Activated T-helper 17 cell treated with anti-CD3 and anti-CD28 coated beads, Interleukin-2, amount 50 U/mL, for 72 hours (primary cell): ENCODE measurements around the gene UTP14A. TPM values are rescaled to one million over a fixed set of nuclear protein-coding genes. Genes with fewer than 3 reads are reported as not detected.

ENCODE experiments used
- ATAC-seq: fragments of 150-1000 bp; cut with Tn5 transposase; replicated peaks from 2 replicates; pipeline ENCODE4 v1.10.0; 2021; ENCODE audit warnings: mild to moderate bottlenecking, moderate library complexity
- H3K27ac Mint-ChIP-seq: one replicate; pipeline ENCODE4 v1.8.0; 2022; ENCODE audit warnings: mixed read lengths
- H3K27me3 Mint-ChIP-seq: one replicate; pipeline ENCODE4 v1.8.0; 2022; ENCODE audit warnings: mixed read lengths
- H3K36me3 Mint-ChIP-seq: one replicate; pipeline ENCODE4 v1.8.0; 2022; ENCODE audit warnings: low read depth, mild to moderate bottlenecking, mixed read lengths
- H3K4me1 Mint-ChIP-seq: one replicate; pipeline ENCODE4 v1.8.0; 2022; ENCODE audit warnings: mixed read lengths
- H3K4me3 Mint-ChIP-seq: one replicate; pipeline ENCODE4 v1.8.0; 2022; ENCODE audit warnings: mild to moderate bottlenecking, mixed read lengths
- H3K9me3 Mint-ChIP-seq: one replicate; pipeline ENCODE4 v1.8.0; 2022; ENCODE audit warnings: mixed read lengths
- total RNA-seq, 2 donors: library from RNA; stranded (reverse); gene quantifications; one replicate each; pipeline ENCODE4 v1.2.3, GENCODE V29; 2022

UTP14A gene
- total RNA-seq, 2 donors from 2014 or later: 16.8 to 33.3 TPM

DNA sequence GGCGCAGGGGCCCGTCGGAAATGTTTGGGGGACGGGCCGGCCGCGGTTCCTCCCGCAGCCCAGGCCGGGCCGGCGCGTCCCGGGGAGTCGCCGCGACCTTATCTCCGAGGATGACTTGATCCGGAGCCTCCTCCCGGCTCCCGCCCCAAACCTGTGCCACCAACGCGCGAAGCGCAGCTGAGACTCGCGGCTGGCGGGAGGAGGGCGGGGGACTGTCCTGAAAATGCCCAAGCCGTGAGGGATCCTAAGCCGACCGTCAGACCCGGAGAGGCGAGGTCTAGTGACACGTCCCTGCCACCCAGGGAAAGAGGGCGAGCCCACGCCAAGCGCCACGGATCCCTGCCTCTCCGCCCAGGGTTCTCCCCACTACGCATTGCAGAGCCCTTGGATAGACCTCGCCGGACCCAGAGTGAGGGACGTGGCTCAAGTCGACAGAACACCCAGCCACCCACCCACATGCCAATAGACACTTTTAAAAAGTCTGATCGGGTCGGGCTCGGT lies 26.9 kb downstream of the UTP14A start:
- no peaks in the 10 kb centered on the region for H3K27me3 Mint-ChIP-seq
- peak overlapping the region; percentile 52 for H3K4me3 Mint-ChIP-seq
- H3K36me3 Mint-ChIP-seq: peaks cover 13% of the 10 kb centered on the region
- no peak overlapping the region for H3K27ac Mint-ChIP-seq
- H3K9me3 Mint-ChIP-seq: no peaks in the 10 kb centered on the region
- ATAC-seq: peak; percentile 5
- H3K4me1 Mint-ChIP-seq: no peaks in the 10 kb centered on the region

DNA sequence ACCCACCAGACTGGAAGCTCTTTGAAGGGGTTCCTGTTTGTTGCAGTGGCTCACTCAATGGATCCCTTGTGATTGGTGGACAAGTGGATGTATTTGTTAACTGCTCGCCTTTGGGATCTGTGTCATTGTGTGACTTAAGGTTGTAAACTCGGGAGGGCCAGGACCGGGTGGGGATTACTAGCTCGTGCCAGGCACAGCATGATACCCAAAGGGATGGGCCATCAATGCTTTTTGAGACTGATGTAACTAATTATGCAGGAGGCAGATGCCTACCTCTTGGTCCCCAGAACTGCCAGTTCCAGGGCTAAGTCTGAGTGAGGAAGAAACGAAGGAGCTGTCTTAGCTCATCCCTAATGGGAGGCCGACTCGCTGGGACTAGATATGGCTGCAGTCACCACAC lies 27.7 kb downstream of the UTP14A start:
- Mint-ChIP-seq H3K4me3 (peak overlapping the region; percentile 52), H3K27me3 (no peaks in the 10 kb centered on the region), H3K36me3 (peaks cover 8% of the 10 kb centered on the region), H3K4me1 (no peaks in the 10 kb centered on the region), H3K9me3 (no peaks in the 10 kb centered on the region), H3K27ac (no peak overlapping the region)
- ATAC-seq: no peak

DNA sequence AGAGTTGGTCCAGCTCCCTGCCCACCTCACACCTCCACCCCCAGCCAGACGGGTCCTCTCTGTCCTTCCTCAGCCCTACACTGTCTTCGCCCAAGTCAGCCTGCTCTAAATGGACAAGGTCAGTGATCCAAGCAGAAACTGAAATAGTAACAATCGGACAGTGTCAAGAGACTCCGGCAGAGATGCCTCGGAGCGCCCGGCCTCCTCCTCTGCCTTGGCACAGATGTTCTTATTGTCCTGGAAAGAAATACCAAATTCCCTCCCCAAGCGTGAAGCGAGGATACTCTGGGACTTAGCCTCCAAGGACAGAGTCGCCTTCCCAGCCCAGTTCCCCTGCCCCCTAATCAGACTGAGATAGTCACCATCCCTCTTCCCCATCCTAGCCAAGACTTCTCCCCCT lies 28.5 kb downstream of the UTP14A start:
- Mint-ChIP-seq H3K4me1 (no peaks in the 10 kb centered on the region), H3K27ac (no peak overlapping the region), H3K9me3 (no peaks in the 10 kb centered on the region), H3K27me3 (no peaks in the 10 kb centered on the region), H3K36me3 (peaks cover under 1% of the 10 kb centered on the region), H3K4me3 (no peak overlapping the region)
- ATAC-seq: no peak

DNA sequence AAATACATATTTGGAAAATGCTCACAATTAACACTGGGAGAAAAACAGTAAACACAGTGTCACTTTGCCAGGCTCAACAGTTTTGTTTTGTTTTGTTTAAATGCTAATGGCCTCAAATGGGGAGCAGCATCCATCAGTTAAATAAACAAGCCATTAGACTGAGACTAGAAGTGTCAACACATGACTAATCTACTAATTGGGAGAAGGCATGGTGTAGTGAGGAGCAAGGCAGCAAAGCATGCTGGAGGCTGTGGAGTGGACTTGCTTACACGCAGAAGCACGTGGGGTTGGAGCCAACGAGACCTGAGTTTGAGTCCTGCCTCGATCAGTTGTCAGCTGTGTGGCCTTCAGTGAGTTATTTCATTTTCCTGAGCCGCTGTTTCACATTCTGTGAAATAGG lies 29.0 kb downstream of the UTP14A start:
- no peaks in the 10 kb centered on the region for H3K4me1 Mint-ChIP-seq
- no peak overlapping the region for H3K4me3 Mint-ChIP-seq
- no peaks in the 10 kb centered on the region for H3K9me3 Mint-ChIP-seq
- no peak overlapping the region for H3K27ac Mint-ChIP-seq
- no peaks in the 10 kb centered on the region for H3K27me3 Mint-ChIP-seq
- no peaks in the 10 kb centered on the region for H3K36me3 Mint-ChIP-seq
- no peak for ATAC-seq

DNA sequence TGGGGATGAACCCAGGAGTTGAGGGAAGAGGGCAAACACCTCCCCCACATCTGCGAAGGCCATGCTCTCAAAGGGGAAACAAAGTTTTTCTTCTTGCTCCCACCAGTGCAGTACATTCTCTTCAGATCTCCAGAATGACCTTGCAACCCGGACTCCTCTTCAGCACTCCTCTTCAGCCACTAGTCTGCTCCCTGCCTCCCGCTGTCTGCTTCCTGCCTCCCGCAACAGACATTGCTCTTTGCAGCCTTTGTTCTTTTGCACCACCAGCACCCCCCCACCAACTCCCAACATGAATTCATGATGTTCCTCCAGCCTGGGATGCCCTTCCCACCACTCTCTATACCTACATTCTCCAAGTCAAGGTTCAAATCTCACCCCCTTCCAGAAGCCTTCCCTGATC lies 32.1 kb downstream of the UTP14A start:
- no peaks in the 10 kb centered on the region for H3K27me3 Mint-ChIP-seq
- H3K4me1 Mint-ChIP-seq: no peaks in the 10 kb centered on the region
- H3K27ac Mint-ChIP-seq: no peak overlapping the region
- H3K9me3 Mint-ChIP-seq: no peaks in the 10 kb centered on the region
- no peak for ATAC-seq
- no peak overlapping the region for H3K4me3 Mint-ChIP-seq
- H3K36me3 Mint-ChIP-seq: no peaks in the 10 kb centered on the region

DNA sequence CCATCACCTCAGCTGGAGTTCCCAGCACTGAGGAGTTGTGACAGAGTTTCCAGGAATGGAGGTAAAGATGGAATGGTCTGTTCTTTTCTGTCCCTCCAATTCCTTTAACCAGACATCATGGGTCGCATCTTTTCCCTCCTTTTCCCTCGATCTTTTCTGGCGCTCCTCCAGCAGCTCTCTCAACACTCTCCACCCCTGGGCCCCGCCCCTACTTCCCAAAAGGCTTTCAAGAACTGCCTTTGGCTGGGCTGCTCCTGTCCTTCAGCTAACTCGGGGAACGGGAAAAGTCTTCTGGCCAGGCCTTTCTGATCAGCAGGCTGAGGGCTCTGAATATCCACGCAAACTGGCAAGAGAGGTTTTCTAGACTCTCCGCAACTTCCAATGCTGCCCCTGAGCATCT lies 34.0 kb downstream of the UTP14A start:
- no peaks in the 10 kb centered on the region for H3K9me3 Mint-ChIP-seq
- H3K27ac Mint-ChIP-seq: no peak overlapping the region
- no peaks in the 10 kb centered on the region for H3K36me3 Mint-ChIP-seq
- H3K4me1 Mint-ChIP-seq: no peaks in the 10 kb centered on the region
- H3K27me3 Mint-ChIP-seq: no peaks in the 10 kb centered on the region
- no peak overlapping the region for H3K4me3 Mint-ChIP-seq
- ATAC-seq: no peak

DNA sequence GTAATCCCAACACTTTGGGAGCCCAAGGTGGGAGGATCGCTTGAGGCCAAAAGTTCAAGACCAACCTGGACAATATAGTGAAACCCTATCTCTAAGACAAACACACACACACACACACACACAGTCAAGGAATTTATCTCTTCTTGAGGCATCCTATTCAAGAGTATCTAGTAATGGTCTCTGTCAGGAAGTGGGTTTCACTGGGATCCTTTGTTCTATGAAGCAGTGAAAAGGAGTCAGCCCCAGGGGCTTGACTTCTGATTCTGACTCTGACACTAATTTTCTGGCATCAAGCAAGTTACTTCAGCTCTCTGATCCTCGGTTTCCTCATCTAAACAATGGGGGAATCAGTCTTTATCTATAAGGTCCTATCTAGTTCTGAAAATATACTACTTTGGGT lies 34.8 kb downstream of the UTP14A start:
- Mint-ChIP-seq H3K9me3 (no peaks in the 10 kb centered on the region), H3K36me3 (no peaks in the 10 kb centered on the region), H3K4me3 (no peak overlapping the region), H3K4me1 (no peaks in the 10 kb centered on the region), H3K27ac (no peak overlapping the region), H3K27me3 (no peaks in the 10 kb centered on the region)
- no peak for ATAC-seq

DNA sequence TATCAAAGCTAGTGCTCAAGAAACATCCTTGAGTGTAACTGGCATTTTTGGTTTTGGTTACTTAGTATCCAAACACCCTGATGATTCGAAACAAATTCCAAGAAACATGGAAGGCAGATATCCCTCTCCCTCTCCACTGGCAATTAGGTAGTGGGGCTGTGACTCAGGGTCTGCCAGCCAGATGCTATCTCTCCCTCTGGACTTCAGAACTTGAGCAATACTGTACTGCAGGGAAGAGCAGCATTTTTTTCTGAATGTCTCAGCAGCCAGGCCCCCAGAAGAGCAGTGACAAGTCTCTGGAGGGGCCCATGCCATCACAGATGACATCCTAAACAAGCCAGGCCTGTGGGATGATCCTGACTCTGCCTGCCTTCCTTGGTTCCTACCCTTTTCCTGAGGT lies 39.2 kb downstream of the UTP14A start:
- no peaks in the 10 kb centered on the region for H3K36me3 Mint-ChIP-seq
- no peaks in the 10 kb centered on the region for H3K4me1 Mint-ChIP-seq
- H3K27me3 Mint-ChIP-seq: no peaks in the 10 kb centered on the region
- no peak overlapping the region for H3K27ac Mint-ChIP-seq
- no peaks in the 10 kb centered on the region for H3K9me3 Mint-ChIP-seq
- no peak overlapping the region for H3K4me3 Mint-ChIP-seq
- ATAC-seq: no peak

DNA sequence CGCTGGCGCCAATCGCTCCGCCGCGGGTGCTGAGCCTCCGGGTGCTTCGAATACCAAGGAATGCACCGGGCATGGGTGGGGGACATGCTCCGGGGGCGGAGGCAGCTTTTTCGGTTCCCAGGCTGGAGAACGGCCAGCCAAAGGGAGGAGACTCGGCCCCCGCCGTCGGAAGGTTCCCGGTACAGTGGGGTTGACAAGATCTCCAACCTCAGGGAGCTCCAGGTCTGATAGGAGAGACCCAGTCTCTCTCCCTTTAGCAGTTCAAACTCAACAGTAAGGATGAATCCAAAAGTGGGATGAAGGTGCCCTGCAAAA lies 47.3 kb downstream of the UTP14A start:
- ATAC-seq: no peak
- Mint-ChIP-seq H3K27me3 (no peaks in the 10 kb centered on the region), H3K9me3 (no peaks in the 10 kb centered on the region), H3K4me3 (peak overlapping the region; percentile 84), H3K36me3 (peaks cover 7% of the 10 kb centered on the region), H3K4me1 (peaks cover 5% of the 10 kb centered on the region), H3K27ac (no peak overlapping the region)

DNA sequence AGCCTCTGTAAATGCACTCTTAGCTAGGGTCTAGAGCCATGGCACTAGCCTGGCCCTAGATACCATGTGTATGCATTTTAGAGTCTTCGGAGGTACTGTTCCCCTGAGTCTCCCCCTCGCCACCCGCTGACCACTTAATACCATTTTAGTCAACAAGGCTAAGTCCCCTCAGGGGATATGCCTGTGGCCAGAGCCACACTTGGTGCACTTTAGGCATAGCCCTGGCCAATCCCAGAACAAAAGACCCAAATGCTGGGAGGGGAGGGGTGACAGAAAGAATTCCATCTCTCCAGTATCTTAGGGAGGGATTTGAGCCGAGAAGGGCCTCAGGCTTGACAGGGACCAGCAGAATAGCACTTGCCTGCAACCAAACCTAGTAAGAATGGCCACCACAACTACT lies 47.9 kb downstream of the UTP14A start:
- peak overlapping the region; percentile 84 for H3K4me3 Mint-ChIP-seq

DNA sequence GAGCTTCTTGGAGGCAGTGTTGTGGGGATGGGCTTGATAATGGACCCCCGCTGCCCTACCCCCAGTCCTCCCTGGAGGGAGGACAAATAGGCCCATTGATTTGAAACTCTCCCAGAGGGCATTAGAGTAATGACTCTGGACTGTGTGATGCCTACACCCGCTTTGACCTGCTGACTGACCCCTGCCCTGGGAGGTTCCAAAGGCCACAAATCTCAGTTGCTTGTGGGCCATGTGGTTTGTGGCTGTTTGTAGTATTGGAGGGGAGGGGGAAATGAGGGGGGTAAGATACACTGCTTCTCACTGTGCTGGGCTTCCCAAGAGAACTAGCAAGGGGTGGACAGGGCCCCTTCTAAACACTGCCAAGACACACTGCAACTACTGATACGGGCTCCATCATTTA lies 48.8 kb downstream of the UTP14A start:
- Mint-ChIP-seq H3K27ac (no peak overlapping the region), H3K27me3 (no peaks in the 10 kb centered on the region), H3K4me1 (peaks cover 5% of the 10 kb centered on the region), H3K36me3 (peaks cover 7% of the 10 kb centered on the region), H3K4me3 (no peak overlapping the region), H3K9me3 (no peaks in the 10 kb centered on the region)
- ATAC-seq: no peak

More for the DNA sequence above, 47.9 kb downstream of the UTP14A start:
- Mint-ChIP-seq H3K27me3 (no peaks in the 10 kb centered on the region), H3K27ac (no peak overlapping the region), H3K9me3 (no peaks in the 10 kb centered on the region), H3K4me1 (peaks cover 5% of the 10 kb centered on the region), H3K36me3 (peaks cover 7% of the 10 kb centered on the region)
- ATAC-seq: no peak

DNA sequence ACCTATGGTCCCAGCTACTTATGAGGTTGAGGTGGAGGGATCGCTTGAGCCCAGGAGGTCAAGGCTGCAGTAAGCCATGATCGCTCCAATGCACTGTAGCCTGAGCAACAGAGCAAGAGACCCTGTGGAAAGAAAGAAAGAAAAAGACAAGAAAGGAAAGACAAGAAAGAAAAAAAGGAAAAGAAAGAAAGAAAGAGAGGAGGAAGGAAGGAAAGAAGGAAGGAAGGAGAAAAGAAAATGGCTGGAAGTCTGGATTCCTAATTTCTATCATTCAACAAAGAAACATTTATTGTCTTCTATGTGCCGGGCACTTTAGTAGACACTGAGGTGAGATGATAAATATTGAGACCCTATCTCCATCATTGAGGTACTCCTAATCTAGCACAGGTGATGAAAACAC lies 49.7 kb downstream of the UTP14A start:
- Mint-ChIP-seq H3K4me1 (peaks cover 5% of the 10 kb centered on the region), H3K4me3 (no peak overlapping the region), H3K27me3 (no peaks in the 10 kb centered on the region), H3K9me3 (no peaks in the 10 kb centered on the region), H3K36me3 (peaks cover 7% of the 10 kb centered on the region), H3K27ac (no peak overlapping the region)
- ATAC-seq: no peak

DNA sequence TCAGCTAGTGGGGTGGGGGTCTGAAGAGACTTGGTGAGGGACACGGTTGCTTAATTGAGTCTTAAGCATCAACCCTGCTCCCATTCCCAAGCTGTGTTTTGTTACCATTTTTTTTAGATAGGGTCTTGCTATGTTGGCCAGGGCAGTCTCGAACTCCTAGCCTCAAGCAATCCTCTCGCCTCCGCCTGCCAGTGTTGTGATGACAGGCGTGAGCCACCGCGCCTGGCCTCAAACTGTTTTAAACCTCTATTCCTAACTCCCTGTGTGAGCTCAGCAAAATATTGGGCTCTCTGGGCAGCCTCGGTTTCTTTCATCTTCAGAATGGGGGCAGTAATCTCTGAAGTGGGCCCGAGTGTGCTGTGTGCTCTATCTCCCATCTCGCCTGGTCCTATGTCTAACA lies 50.2 kb downstream of the UTP14A start:
- Mint-ChIP-seq H3K4me1 (peaks cover 5% of the 10 kb centered on the region), H3K4me3 (no peak overlapping the region), H3K27me3 (no peaks in the 10 kb centered on the region), H3K36me3 (peaks cover 7% of the 10 kb centered on the region), H3K9me3 (no peaks in the 10 kb centered on the region), H3K27ac (no peak overlapping the region)
- ATAC-seq: no peak

DNA sequence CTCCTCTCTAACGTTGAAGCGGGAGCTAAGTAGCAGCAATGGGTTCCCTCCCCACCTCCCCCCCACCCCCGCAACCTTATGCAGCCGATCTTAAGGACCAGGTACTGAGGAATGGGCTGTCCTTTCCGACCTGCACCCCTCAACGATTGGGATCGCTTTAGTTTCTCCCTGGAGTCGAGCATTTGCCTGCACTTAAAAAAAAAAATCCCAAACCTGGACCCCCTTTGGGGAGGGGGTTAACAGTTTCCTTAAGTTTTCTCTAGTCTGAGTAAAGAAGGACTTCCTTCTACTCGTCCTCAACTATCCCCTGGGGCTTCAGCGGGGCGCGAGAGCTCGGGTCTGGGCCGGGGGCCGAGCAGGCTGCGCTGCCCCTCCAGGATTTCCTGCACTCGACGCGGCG lies 50.8 kb downstream of the UTP14A start:
- H3K27ac Mint-ChIP-seq: no peak overlapping the region
- peaks cover 7% of the 10 kb centered on the region for H3K36me3 Mint-ChIP-seq
- no peaks in the 10 kb centered on the region for H3K27me3 Mint-ChIP-seq
- ATAC-seq: no peak
- H3K9me3 Mint-ChIP-seq: no peaks in the 10 kb centered on the region
- H3K4me3 Mint-ChIP-seq: peak overlapping the region; percentile 67
- H3K4me1 Mint-ChIP-seq: peaks cover 7% of the 10 kb centered on the region

DNA sequence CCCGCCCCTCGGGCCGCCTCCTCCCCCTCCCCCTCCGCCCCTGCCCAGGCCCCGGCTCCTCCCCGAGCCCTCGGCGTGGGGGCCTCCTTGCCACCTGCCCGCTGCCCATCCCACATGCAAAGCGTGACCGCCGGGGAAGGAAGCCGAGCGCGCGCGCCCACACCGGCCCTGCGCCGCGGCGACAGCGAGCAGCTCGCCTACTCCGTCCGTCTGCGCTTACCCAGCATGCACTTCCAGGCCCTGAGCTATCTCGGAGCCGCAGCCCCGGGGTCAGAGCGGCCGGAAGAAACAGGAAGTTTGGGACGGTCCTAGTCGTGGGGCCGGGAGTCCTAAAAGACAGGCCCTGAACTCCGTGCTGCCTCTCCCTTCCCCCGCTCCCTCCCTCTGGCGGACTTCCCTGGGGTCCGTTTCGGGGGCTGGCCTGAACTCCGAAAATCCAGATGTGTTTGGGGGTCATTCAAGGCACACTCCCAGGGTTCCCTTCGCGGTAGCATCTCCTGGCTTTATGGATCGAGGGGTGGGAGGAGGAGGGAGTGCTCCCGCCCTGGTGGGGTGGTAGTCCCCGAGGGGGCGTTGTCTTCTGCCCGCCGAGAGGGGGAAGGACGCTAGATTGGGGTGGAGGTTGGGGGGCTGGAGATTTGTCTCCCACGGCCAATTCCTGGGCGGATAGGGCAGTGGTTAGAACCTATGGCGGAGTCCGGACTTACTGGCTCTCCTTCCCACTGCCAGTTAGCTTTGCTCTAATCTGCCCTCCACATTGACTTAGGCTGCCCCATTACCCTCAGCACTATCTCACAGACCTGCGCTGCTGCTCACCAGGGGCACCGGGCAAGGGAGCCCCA lies 51.5 kb downstream of the UTP14A start:
- Mint-ChIP-seq H3K27me3 (no peaks in the 10 kb centered on the region), H3K4me3 (peak overlapping the region; percentile 67), H3K9me3 (no peaks in the 10 kb centered on the region), H3K4me1 (peaks cover 9% of the 10 kb centered on the region), H3K27ac (peak overlapping the region; percentile 46), H3K36me3 (peaks cover 5% of the 10 kb centered on the region)
- peak; percentile 73 for ATAC-seq
